HepG2 (cell line): ENCODE results near the gene CAMK1. TPM values are rescaled to one million over a fixed set of nuclear protein-coding genes. Genes with fewer than 3 reads are reported as not detected.

Experiments used
- FOXM1 ChIP-seq: sonication (generic); formaldehyde crosslinking; IDR thresholded peaks from 2 replicates; pipeline ENCODE4 v1.5.0; 2020; ENCODE audit warnings: missing genetic modification reagents
- HNRNPL ChIP-seq: fragments of 200-400 bp; formaldehyde crosslinking; IDR thresholded peaks from 2 replicates; pipeline ENCODE4 v1.6.1; 2017; ENCODE audit warnings: mild to moderate bottlenecking, low read depth, low read length
- MAF1 ChIP-seq: sonication (generic); formaldehyde crosslinking; IDR thresholded peaks from 2 replicates; pipeline ENCODE4 v1.5.0; 2020; ENCODE audit warnings: missing genetic modification reagents, borderline replicate concordance
- POLR2A ChIP-seq, 2 experiments: IDR thresholded peaks; 2 replicates each; pipeline ENCODE4 v1.6.1; 2011; ENCODE audit warnings: low read depth in 2 of 2, low read length in 2 of 2, mild to moderate bottlenecking in 1 of 2, moderate library complexity in 1 of 2; ENCODE audit not compliant: insufficient read depth in 1 of 2
- RBM22 ChIP-seq: fragments of 200-400 bp; formaldehyde crosslinking; optimal IDR thresholded peaks from 2 replicates; pipeline ENCODE3; 2017; ENCODE audit warnings: mild to moderate bottlenecking, low read length, moderate library complexity
- SMAD1 ChIP-seq: sonication (generic); formaldehyde crosslinking; IDR thresholded peaks from 2 replicates; pipeline ENCODE4 v1.4.0; 2020; ENCODE audit warnings: missing genetic modification reagents, low read depth, mild to moderate bottlenecking, borderline replicate concordance
- SRSF9 ChIP-seq: fragments of 200-400 bp; formaldehyde crosslinking; IDR thresholded peaks from 2 replicates; pipeline ENCODE4 v1.6.1; 2018; ENCODE audit warnings: borderline replicate concordance, mild to moderate bottlenecking, low read depth, low read length; ENCODE audit not compliant: insufficient read depth, poor library complexity, severe bottlenecking
- TEAD3 ChIP-seq: optimal IDR thresholded peaks from 2 replicates; pipeline ENCODE3; 2016; ENCODE audit warnings: borderline replicate concordance
- ZBTB21 ChIP-seq: sonication (generic); formaldehyde crosslinking; IDR thresholded peaks from 2 replicates; pipeline ENCODE4 v1.4.0; 2020; ENCODE audit warnings: missing genetic modification reagents
- ZNF251 ChIP-seq: sonication (generic); formaldehyde crosslinking; IDR thresholded peaks from 2 replicates; pipeline ENCODE4 v1.9.0; 2021; ENCODE audit warnings: mild to moderate bottlenecking, missing genetic modification reagents
- ZNF30 ChIP-seq: sonication (generic); formaldehyde crosslinking; IDR thresholded peaks from 2 replicates; pipeline ENCODE4 v1.5.0; 2020; ENCODE audit warnings: mild to moderate bottlenecking, missing genetic modification reagents
- ZNF678 ChIP-seq: sonication (generic); formaldehyde crosslinking; IDR thresholded peaks from 2 replicates; pipeline ENCODE4 v1.4.0; 2020; ENCODE audit warnings: mild to moderate bottlenecking, missing genetic modification reagents
- ZNF780A ChIP-seq: sonication (generic); formaldehyde crosslinking; IDR thresholded peaks from 2 replicates; pipeline ENCODE4 v1.8.0; 2022; ENCODE audit warnings: mild to moderate bottlenecking, missing genetic modification reagents, moderate library complexity
- polyA plus RNA-seq, 8 experiments: library from polyadenylated mRNA; depleted of rRNA in 3 of 8; stranded (reverse) in 7 of 8; unstranded in 1 of 8; fragments of >200 nt; fragmentation: Illumina TruSeq in 4 of 8; extraction: Trizol in 4 of 8; gene quantifications; 2 replicates each; pipeline versions ENCODE4 v1.2.1 to v1.2.3, GENCODE V29; 2011 to 2016; ENCODE audit warnings: low read depth in 4 of 8, missing spikeins in 1 of 8, mixed read lengths in 1 of 8; ENCODE audit not compliant: insufficient read depth in 1 of 8
- total RNA-seq, 5 experiments: library from RNA; depleted of rRNA; stranded (reverse); fragments of >200 nt; fragmentation: Illumina TruSeq; extraction: Trizol; gene quantifications; 2 replicates each; pipeline ENCODE4 v1.2.3, GENCODE V29; 2016; ENCODE audit warnings: low read depth in 1 of 5
- TF ChIP-seq, protein P1 (sequence below): sonication (generic); formaldehyde crosslinking; IDR thresholded peaks from 2 replicates; pipeline ENCODE4 v1.4.0; 2020; ENCODE audit warnings: missing genetic modification reagents
- TF ChIP-seq, protein P2 (sequence below): sonication (generic); formaldehyde crosslinking; IDR thresholded peaks from 2 replicates; pipeline ENCODE4 v1.8.0; 2022; ENCODE audit warnings: mild to moderate bottlenecking, missing genetic modification reagents, borderline replicate concordance
- TF ChIP-seq, protein P3 (sequence below): sonication (generic); formaldehyde crosslinking; IDR thresholded peaks from 2 replicates; pipeline ENCODE4 v1.4.0; 2020; ENCODE audit warnings: mild to moderate bottlenecking, low read depth, missing genetic modification reagents
- TF ChIP-seq, protein P4 (sequence below), 2 experiments: sonication (generic) in 1 of 2; formaldehyde crosslinking in 1 of 2; IDR thresholded peaks; 2 replicates each; pipeline versions ENCODE4 v1.4.0 to v1.6.1; 2018 to 2020; ENCODE audit warnings: missing genetic modification reagents in 2 of 2, borderline replicate concordance in 1 of 2, low read depth in 1 of 2, mild to moderate bottlenecking in 1 of 2, missing biosample characterization in 1 of 2
- TF ChIP-seq, protein P5 (sequence below), 2 experiments: fragments of 450-650 bp in 1 of 2; sonication (generic) in 1 of 2; formaldehyde crosslinking; IDR thresholded peaks; 2 replicates each; pipeline versions ENCODE4 v1.5.0 to v1.8.0; 2020 to 2022; ENCODE audit warnings: mild to moderate bottlenecking in 1 of 2, missing genetic modification reagents in 1 of 2

CAMK1 gene
- total and polyA plus RNA-seq, 2 of the 13 experiments (the other 11 are each of a cell fraction or from before 2014, with no cell fraction given) = 26.4 to 53.3 TPM

DNA sequence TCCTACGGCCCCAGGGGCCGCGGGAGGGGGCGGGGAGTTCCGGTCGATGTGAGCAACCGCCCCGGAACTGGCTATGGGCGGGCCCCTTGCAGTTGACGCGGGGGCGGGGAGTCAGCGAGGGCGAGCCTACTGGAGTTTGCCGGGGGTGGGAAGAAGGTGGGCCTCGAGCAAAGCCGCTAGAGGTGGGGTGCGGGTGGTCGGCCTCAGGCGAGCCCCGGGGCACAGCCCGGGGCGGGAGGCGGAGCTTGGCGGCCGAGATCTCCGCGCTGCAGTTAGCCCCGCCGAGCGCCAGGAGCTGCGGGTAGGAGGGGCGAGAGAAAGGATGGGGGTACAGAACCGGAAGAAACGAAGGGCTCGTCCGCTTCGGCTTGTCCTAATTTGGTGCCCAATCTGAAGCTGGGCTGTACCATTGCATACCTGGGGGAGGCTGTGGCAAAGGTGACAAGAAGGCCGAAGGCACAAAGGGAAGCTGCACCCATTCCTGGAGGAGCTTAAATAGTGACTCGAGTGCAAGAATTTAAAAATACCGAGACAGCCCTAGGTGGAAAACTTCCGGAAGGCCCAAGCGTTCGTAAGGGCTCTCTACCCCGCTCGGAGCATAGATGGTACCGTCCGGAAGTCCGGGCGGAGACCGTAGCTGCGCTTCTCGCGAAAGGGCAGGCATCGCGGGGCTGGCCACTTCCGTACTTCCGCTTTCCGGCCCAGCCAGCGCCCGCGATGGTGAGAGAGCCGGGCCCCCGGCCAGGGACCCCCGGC, 22.8 kb upstream of the CAMK1 start, which contains the start of the genes ARPC4 and TADA3 (continued):
- TF ChIP-seq, protein P1, sequence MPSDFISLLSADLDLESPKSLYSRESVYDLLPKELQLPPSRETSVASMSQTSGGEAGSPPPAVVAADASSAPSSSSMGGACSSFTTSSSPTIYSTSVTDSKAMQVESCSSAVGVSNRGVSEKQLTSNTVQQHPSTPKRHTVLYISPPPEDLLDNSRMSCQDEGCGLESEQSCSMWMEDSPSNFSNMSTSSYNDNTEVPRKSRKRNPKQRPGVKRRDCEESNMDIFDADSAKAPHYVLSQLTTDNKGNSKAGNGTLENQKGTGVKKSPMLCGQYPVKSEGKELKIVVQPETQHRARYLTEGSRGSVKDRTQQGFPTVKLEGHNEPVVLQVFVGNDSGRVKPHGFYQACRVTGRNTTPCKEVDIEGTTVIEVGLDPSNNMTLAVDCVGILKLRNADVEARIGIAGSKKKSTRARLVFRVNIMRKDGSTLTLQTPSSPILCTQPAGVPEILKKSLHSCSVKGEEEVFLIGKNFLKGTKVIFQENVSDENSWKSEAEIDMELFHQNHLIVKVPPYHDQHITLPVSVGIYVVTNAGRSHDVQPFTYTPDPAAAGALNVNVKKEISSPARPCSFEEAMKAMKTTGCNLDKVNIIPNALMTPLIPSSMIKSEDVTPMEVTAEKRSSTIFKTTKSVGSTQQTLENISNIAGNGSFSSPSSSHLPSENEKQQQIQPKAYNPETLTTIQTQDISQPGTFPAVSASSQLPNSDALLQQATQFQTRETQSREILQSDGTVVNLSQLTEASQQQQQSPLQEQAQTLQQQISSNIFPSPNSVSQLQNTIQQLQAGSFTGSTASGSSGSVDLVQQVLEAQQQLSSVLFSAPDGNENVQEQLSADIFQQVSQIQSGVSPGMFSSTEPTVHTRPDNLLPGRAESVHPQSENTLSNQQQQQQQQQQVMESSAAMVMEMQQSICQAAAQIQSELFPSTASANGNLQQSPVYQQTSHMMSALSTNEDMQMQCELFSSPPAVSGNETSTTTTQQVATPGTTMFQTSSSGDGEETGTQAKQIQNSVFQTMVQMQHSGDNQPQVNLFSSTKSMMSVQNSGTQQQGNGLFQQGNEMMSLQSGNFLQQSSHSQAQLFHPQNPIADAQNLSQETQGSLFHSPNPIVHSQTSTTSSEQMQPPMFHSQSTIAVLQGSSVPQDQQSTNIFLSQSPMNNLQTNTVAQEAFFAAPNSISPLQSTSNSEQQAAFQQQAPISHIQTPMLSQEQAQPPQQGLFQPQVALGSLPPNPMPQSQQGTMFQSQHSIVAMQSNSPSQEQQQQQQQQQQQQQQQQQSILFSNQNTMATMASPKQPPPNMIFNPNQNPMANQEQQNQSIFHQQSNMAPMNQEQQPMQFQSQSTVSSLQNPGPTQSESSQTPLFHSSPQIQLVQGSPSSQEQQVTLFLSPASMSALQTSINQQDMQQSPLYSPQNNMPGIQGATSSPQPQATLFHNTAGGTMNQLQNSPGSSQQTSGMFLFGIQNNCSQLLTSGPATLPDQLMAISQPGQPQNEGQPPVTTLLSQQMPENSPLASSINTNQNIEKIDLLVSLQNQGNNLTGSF (CRISPR knock-in tag) = no peak
- TF ChIP-seq, protein P2, sequence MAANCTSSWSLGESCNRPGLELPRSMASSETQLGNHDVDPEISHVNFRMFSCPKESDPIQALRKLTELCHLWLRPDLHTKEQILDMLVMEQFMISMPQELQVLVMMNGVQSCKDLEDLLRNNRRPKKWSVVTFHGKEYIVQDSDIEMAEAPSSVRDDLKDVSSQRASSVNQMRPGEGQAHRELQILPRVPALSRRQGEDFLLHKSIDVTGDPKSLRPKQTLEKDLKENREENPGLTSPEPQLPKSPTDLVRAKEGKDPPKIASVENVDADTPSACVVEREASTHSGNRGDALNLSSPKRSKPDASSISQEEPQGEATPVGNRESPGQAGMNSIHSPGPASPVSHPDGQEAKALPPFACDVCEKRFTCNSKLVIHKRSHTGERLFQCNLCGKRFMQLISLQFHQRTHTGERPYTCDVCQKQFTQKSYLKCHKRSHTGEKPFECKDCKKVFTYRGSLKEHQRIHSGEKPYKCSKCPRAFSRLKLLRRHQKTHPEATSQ (CRISPR knock-in tag) = no peak
- TF ChIP-seq ZNF780A (CRISPR knock-in tag) (no peak), HNRNPL (0 out of 2 replicates have a peak, but pooled peaks have one; percentile 52), SMAD1 (CRISPR knock-in tag) (no peak; the same call in 1 of the 2 replicates), SRSF9 (no peak), ZBTB21 (CRISPR knock-in tag) (no peak), MAF1 (0 out of 2 replicates have a peak, but pooled peaks have one; percentile 57), ZNF678 (CRISPR knock-in tag) (no peak), TEAD3 (CRISPR knock-in tag) (no peak), ZNF251 (no peak), FOXM1 (no peak), RBM22 (no peak), POLR2A (IDR thresholded peaks at IDR 0.05; ENCODE audit: insufficient read depth in 1 of 2, low read depth in 2 of 2, low read length in 2 of 2) (peak; percentile 52), ZNF30 (CRISPR knock-in tag) (no peak)
- TF ChIP-seq, protein P3, sequence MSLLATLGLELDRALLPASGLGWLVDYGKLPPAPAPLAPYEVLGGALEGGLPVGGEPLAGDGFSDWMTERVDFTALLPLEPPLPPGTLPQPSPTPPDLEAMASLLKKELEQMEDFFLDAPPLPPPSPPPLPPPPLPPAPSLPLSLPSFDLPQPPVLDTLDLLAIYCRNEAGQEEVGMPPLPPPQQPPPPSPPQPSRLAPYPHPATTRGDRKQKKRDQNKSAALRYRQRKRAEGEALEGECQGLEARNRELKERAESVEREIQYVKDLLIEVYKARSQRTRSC (CRISPR knock-in tag) = no peak
- TF ChIP-seq, protein P4, sequence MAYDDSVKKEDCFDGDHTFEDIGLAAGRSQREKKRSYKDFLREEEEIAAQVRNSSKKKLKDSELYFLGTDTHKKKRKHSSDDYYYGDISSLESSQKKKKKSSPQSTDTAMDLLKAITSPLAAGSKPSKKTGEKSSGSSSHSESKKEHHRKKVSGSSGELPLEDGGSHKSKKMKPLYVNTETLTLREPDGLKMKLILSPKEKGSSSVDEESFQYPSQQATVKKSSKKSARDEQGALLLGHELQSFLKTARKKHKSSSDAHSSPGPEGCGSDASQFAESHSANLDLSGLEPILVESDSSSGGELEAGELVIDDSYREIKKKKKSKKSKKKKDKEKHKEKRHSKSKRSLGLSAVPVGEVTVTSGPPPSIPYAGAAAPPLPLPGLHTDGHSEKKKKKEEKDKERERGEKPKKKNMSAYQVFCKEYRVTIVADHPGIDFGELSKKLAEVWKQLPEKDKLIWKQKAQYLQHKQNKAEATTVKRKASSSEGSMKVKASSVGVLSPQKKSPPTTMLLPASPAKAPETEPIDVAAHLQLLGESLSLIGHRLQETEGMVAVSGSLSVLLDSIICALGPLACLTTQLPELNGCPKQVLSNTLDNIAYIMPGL (CRISPR knock-in tag; IDR thresholded peaks at IDR 0.05; ENCODE audit: borderline replicate concordance in 1 of 2, low read depth in 1 of 2) = peak; percentile 70 to 73
- TF ChIP-seq, protein P5, sequence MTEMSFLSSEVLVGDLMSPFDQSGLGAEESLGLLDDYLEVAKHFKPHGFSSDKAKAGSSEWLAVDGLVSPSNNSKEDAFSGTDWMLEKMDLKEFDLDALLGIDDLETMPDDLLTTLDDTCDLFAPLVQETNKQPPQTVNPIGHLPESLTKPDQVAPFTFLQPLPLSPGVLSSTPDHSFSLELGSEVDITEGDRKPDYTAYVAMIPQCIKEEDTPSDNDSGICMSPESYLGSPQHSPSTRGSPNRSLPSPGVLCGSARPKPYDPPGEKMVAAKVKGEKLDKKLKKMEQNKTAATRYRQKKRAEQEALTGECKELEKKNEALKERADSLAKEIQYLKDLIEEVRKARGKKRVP (CRISPR knock-in tag; IDR thresholded peaks at IDR 0.05) = no peak
